Left lung (tissue), 10 donors: ENCODE results near the gene PLCL2. TPM values are rescaled to one million over a fixed set of nuclear protein-coding genes. Genes with fewer than 3 reads are reported as not detected.

Experiments used
- ATAC-seq: fragments of 200-7000 bp; cut with Tn5 transposase; one replicate; pipeline ENCODE4 v1.9.1; 2020; ENCODE audit warnings: moderate library complexity
- DNase-seq, 4 donors: peaks; one replicate each; pipeline ENCODE4 v3.0.0-alpha.2; 2013 to 2020
- H3K27ac ChIP-seq, 2 donors: fragments of 200-600 bp; sonication (generic) in 1 of 2; one replicate each; pipeline versions ENCODE4 v1.5.0 to v1.8.0; 2020 to 2021
- H3K27me3 ChIP-seq, 2 donors: fragments of 200-600 bp; sonication (generic) in 1 of 2; one replicate each; pipeline versions ENCODE4 v1.5.0 to v1.8.0; 2020 to 2021
- H3K36me3 ChIP-seq, 2 donors: fragments of 200-600 bp; sonication (generic) in 1 of 2; one replicate each; pipeline versions ENCODE4 v1.5.0 to v1.8.0; 2020 to 2021
- H3K4me1 ChIP-seq, 2 donors: fragments of 200-600 bp; one replicate each; pipeline ENCODE4 v1.8.0; 2021
- H3K4me3 ChIP-seq, 2 donors: fragments of 200-600 bp; sonication (generic) in 1 of 2; one replicate each; pipeline versions ENCODE4 v1.5.0 to v1.8.0; 2020 to 2021; ENCODE audit warnings: mild to moderate bottlenecking in 1 of 2
- H3K9me3 ChIP-seq, 2 donors: fragments of 200-600 bp; sonication (generic) in 1 of 2; one replicate each; pipeline versions ENCODE4 v1.5.0 to v1.8.0; 2020 to 2021
- CTCF ChIP-seq, 2 donors: fragments of 200-600 bp; sonication (generic) in 1 of 2; IDR thresholded peaks; one replicate each; pipeline versions ENCODE4 v1.5.0 to v1.8.0; 2021; ENCODE audit warnings: antibody characterized with exemption in 2 of 2
- intact Hi-C, 2 donors: fragments of 100-400 bp; cut with DNase I; formaldehyde crosslinking; loops; one replicate each; pipeline versions ENCODE4 v1.11.2 to v1.14.2; 2022
- polyA plus RNA-seq, 6 donors: library from polyadenylated mRNA; unstranded; fragments of 120-200 nt; gene quantifications; one replicate each; pipeline ENCODE4 v1.2.1, GENCODE V29; 2013; ENCODE audit not compliant: insufficient read length in 6 of 6
- total RNA-seq, 2 donors: library from RNA; stranded (reverse); fragmentation: NEBNext Ultra II Directional; extraction: Animal tissue kit (Norgen Biotek cat#: 25700); gene quantifications; one replicate each; pipeline ENCODE4 v1.2.1, GENCODE V29; 2021
- donor health status: DM: no; HTN: yes; CAD: no.
- donor health status: DM: no; HTN: no; CAD: no.

The PLCL2 gene
- total and polyA plus RNA-seq, 8 donors = 7.8 to 15.7 (median 10.1) TPM

GRCh38 chr3:17040990-17041377, 156.2 kb downstream of the PLCL2 start:
- Histone ChIP-seq H3K27me3 (no peaks in the 10 kb centered on the region), H3K27ac (no peak overlapping the region), H3K4me3 (no peak overlapping the region), H3K4me1 (peaks cover 6 to 17% of the 10 kb centered on the region in 2 donors), H3K9me3 (no peaks in the 10 kb centered on the region), H3K36me3 (peaks cover 0 to 7% of the 10 kb centered on the region in 2 donors)
- no peak for TF ChIP-seq CTCF (IDR thresholded peaks at IDR 0.05)
- ATAC-seq = no peak
- no peak for DNase-seq
- intact Hi-C loops = no loop called here

- Histone ChIP-seq H3K4me1 (peaks cover under 1 to 6% of the 10 kb centered on the region in 2 donors), H3K27me3 (no peaks in the 10 kb centered on the region), H3K27ac (no peak overlapping the region), H3K9me3 (no peaks in the 10 kb centered on the region), H3K36me3 (peaks cover 0 to 7% of the 10 kb centered on the region in 2 donors), H3K4me3 (no peak overlapping the region)
- intact Hi-C loops = no loop called here
- DNase-seq (no peak), ATAC-seq (no peak)
- no peak for TF ChIP-seq CTCF (IDR thresholded peaks at IDR 0.05)
These were observed 160.1 kb downstream of the PLCL2 start for GRCh38 chr3:17044855-17045254.

GRCh38 chr3:17045705-17046104, 160.9 kb downstream of the PLCL2 start:
- TF ChIP-seq CTCF (IDR thresholded peaks at IDR 0.05) = no peak
- ATAC-seq = no peak
- intact Hi-C loops = no loop called here
- Histone ChIP-seq H3K9me3 (no peaks in the 10 kb centered on the region), H3K27me3 (no peaks in the 10 kb centered on the region), H3K27ac (no peak overlapping the region), H3K4me3 (no peak overlapping the region), H3K4me1 (peaks cover 0 to 4% of the 10 kb centered on the region in 2 donors), H3K36me3 (peaks cover 0 to 7% of the 10 kb centered on the region in 2 donors)
- DNase-seq = no peak

- no peak for ATAC-seq
- H3K9me3 ChIP-seq = no peaks in the 10 kb centered on the region
These were observed 161.9 kb downstream of the PLCL2 start for GRCh38 chr3:17046623-17047022.

GRCh38 chr3:17047162-17047561, 162.4 kb downstream of the PLCL2 start:
- TF ChIP-seq CTCF (IDR thresholded peaks at IDR 0.05) = no peak
- intact Hi-C loops = no loop called here
- H3K27me3 ChIP-seq = no peaks in the 10 kb centered on the region
- H3K9me3 ChIP-seq = no peaks in the 10 kb centered on the region
- peaks cover 0 to 5% of the 10 kb centered on the region in 2 donors for H3K4me1 ChIP-seq
- no peak for ATAC-seq
- no peak overlapping the region for H3K27ac ChIP-seq
- H3K4me3 ChIP-seq = no peak overlapping the region
- no peak for DNase-seq
- peaks cover 0 to 7% of the 10 kb centered on the region in 2 donors for H3K36me3 ChIP-seq

More at GRCh38 chr3:17046623-17047022, 161.9 kb downstream of the PLCL2 start:
- intact Hi-C loops = no loop called here
- Histone ChIP-seq H3K27me3 (no peaks in the 10 kb centered on the region), H3K36me3 (peaks cover 0 to 7% of the 10 kb centered on the region in 2 donors), H3K4me3 (no peak overlapping the region), H3K4me1 (peaks cover 0 to 4% of the 10 kb centered on the region in 2 donors), H3K27ac (no peak overlapping the region)
- DNase-seq = no peak
- no peak for TF ChIP-seq CTCF (IDR thresholded peaks at IDR 0.05)
